Measurements from ENCODE around the gene VPS13D.
A peak's percentile ranks its signal among the peaks of the same experiment; 100 is the strongest.

The VPS13D gene

GRCh38 chr1:12229835-12230548, at the start of gene VPS13D:
VPS13D (plus strand) TSS chr1:12230030; CDS start chr1:12234267, 4,237 bp downstream.
- no peak for FAIRE-seq
- DNase-seq (ENCODE audit: low spot score) = peak; percentile 36

GRCh38 chr1:12180315-12180714, 49.5 kb upstream of the VPS13D start:
- FAIRE-seq (no peak), DNase-seq (ENCODE audit: low spot score) (no peak)

GRCh38 chr1:12180903-12181302, 48.9 kb upstream of the VPS13D start:
- no peak for FAIRE-seq
- DNase-seq (ENCODE audit: low spot score) = no peak

- DNase-seq (ENCODE audit: low spot score) = no peak
- no peak for FAIRE-seq
These were observed 48.3 kb upstream of the VPS13D start for GRCh38 chr1:12181568-12181967.

- DNase-seq (ENCODE audit: low spot score) (no peak), FAIRE-seq (no peak)
These were observed 47.3 kb upstream of the VPS13D start for GRCh38 chr1:12182410-12182984.

GRCh38 chr1:12183095-12183794, 46.6 kb upstream of the VPS13D start:
- DNase-seq (ENCODE audit: low spot score) = no peak
- no peak for FAIRE-seq

- FAIRE-seq (no peak), DNase-seq (ENCODE audit: low spot score) (no peak)
These were observed 45.7 kb upstream of the VPS13D start for GRCh38 chr1:12184008-12184681.

GRCh38 chr1:12185036-12185917, 44.6 kb upstream of the VPS13D start:
- no peak for DNase-seq (ENCODE audit: low spot score)
- no peak for FAIRE-seq

GRCh38 chr1:12185918-12186678, 43.7 kb upstream of the VPS13D start:
- DNase-seq (ENCODE audit: low spot score) (no peak), FAIRE-seq (no peak)

GRCh38 chr1:12186679-12186985, 43.2 kb upstream of the VPS13D start:
- FAIRE-seq = no peak

GRCh38 chr1:12188115-12188514, 41.7 kb upstream of the VPS13D start:
- no peak for FAIRE-seq
- no peak for DNase-seq (ENCODE audit: low spot score)

More at GRCh38 chr1:12186679-12186985, 43.2 kb upstream of the VPS13D start:
- DNase-seq (ENCODE audit: low spot score) = no peak

- no peak for FAIRE-seq
- DNase-seq (ENCODE audit: low spot score) = no peak
These were observed 41.0 kb upstream of the VPS13D start for GRCh38 chr1:12188657-12189327.

GRCh38 chr1:12189328-12189682, 40.5 kb upstream of the VPS13D start:
- FAIRE-seq = no peak
- DNase-seq (ENCODE audit: low spot score) = no peak

- FAIRE-seq = no peak
- no peak for DNase-seq (ENCODE audit: low spot score)
These were observed 38.4 kb upstream of the VPS13D start for GRCh38 chr1:12191242-12192032.

- no peak for DNase-seq (ENCODE audit: low spot score)
- no peak for FAIRE-seq
These were observed 35.1 kb upstream of the VPS13D start for GRCh38 chr1:12194666-12195216.

GRCh38 chr1:12195416-12195815, 34.4 kb upstream of the VPS13D start:
- no peak for DNase-seq (ENCODE audit: low spot score)
- FAIRE-seq = no peak

GRCh38 chr1:12196641-12197482, 33.0 kb upstream of the VPS13D start:
- DNase-seq (ENCODE audit: low spot score) (no peak), FAIRE-seq (no peak)

- FAIRE-seq (no peak), DNase-seq (ENCODE audit: low spot score) (no peak)
These were observed 32.3 kb upstream of the VPS13D start for GRCh38 chr1:12197483-12197880.

Measured in RCC 7860 (cell line).